ENCODE results near the gene STARD3NL. TPM values are rescaled to one million over a fixed set of nuclear protein-coding genes. Genes with fewer than 3 reads are reported as not detected.

Gene STARD3NL
- total RNA-seq, 2 experiments from 2014 or later, result 16.3 to 21.7 TPM

- intact Hi-C loops (cut with micrococcal nuclease; ENCODE audit: unreplicated experiment), result no loop called here
- Histone ChIP-seq H3K36me3 (ENCODE audit: insufficient read depth, low read length) (no peaks in the 10 kb centered on the region), H3K9me2 (ENCODE audit: insufficient read depth, low read length) (no peaks in the 10 kb centered on the region), H3K79me2 (ENCODE audit: insufficient read depth, low read depth, low read length) (no peaks in the 10 kb centered on the region), H3K27ac (ENCODE audit: low read depth, low read length, poor library complexity, severe bottlenecking) (no peak overlapping the region), H3K4me3 (ENCODE audit: low read depth, low read length, poor library complexity, severe bottlenecking) (no peak overlapping the region), H4K20me1 (ENCODE audit: insufficient read depth, low read length) (no peaks in the 10 kb centered on the region), H3K9me3 (ENCODE audit: low read length) (no peaks in the 10 kb centered on the region), H3K4me2 (ENCODE audit: low read length) (no peak overlapping the region), H2AFZ (ENCODE audit: low read length) (no peak overlapping the region), H3K4me1 (ENCODE audit: insufficient read depth, low read length, poor library complexity, severe bottlenecking) (no peaks in the 10 kb centered on the region)
- BruUV-seq (replicated peaks), result no TSS peak
- TF ChIP-seq EZH2phosphoT487 (IDR thresholded peaks at IDR 0.05; ENCODE audit: borderline replicate concordance, low read depth, low read length), result no peak
- TF ChIP-seq CTCF (conservative IDR thresholded peaks at IDR 0.05; ENCODE audit: low read length), result no peak
- POLR2A ChIA-PET, result no interaction called here
- DNase-seq (ENCODE audit: low spot score), result no peak
- CTCF ChIA-PET (ENCODE audit: unreplicated experiment), result no interaction called here
These were observed 16.0 kb upstream of the STARD3NL start for GRCh38 chr7:38162036-38162435.

- no peak for DNase-seq (ENCODE audit: low spot score)
- H3K9me3 ChIP-seq (ENCODE audit: low read length), result no peaks in the 10 kb centered on the region
- no peaks in the 10 kb centered on the region for H3K36me3 ChIP-seq (ENCODE audit: insufficient read depth, low read length)
- no peaks in the 10 kb centered on the region for H3K4me1 ChIP-seq (ENCODE audit: insufficient read depth, low read length, poor library complexity, severe bottlenecking)
- POLR2A ChIA-PET, result no interaction called here
- no peak overlapping the region for H2AFZ ChIP-seq (ENCODE audit: low read length)
- no peak overlapping the region for H3K4me3 ChIP-seq (ENCODE audit: low read depth, low read length, poor library complexity, severe bottlenecking)
- H3K4me2 ChIP-seq (ENCODE audit: low read length), result no peak overlapping the region
- CTCF ChIA-PET (ENCODE audit: unreplicated experiment), result no interaction called here
- no peak for TF ChIP-seq EZH2phosphoT487 (IDR thresholded peaks at IDR 0.05; ENCODE audit: borderline replicate concordance, low read depth, low read length)
- TF ChIP-seq CTCF (conservative IDR thresholded peaks at IDR 0.05; ENCODE audit: low read length), result no peak
- H3K79me2 ChIP-seq (ENCODE audit: insufficient read depth, low read depth, low read length), result no peaks in the 10 kb centered on the region
- BruUV-seq (replicated peaks), result no TSS peak
- no peak overlapping the region for H3K27ac ChIP-seq (ENCODE audit: low read depth, low read length, poor library complexity, severe bottlenecking)
- H4K20me1 ChIP-seq (ENCODE audit: insufficient read depth, low read length), result no peaks in the 10 kb centered on the region
- H3K9me2 ChIP-seq (ENCODE audit: insufficient read depth, low read length), result no peaks in the 10 kb centered on the region
- intact Hi-C loops (cut with micrococcal nuclease; ENCODE audit: unreplicated experiment), result no loop called here
These were observed 14.4 kb upstream of the STARD3NL start for GRCh38 chr7:38163671-38164070.

- no peaks in the 10 kb centered on the region for H3K9me3 ChIP-seq (ENCODE audit: low read length)
- H3K9me2 ChIP-seq (ENCODE audit: insufficient read depth, low read length), result no peaks in the 10 kb centered on the region
- H3K36me3 ChIP-seq (ENCODE audit: insufficient read depth, low read length), result no peaks in the 10 kb centered on the region
- BruUV-seq (replicated peaks), result no TSS peak
- no peaks in the 10 kb centered on the region for H4K20me1 ChIP-seq (ENCODE audit: insufficient read depth, low read length)
- no peak overlapping the region for H3K4me2 ChIP-seq (ENCODE audit: low read length)
- no peak overlapping the region for H3K4me3 ChIP-seq (ENCODE audit: low read depth, low read length, poor library complexity, severe bottlenecking)
- H3K27ac ChIP-seq (ENCODE audit: low read depth, low read length, poor library complexity, severe bottlenecking), result no peak overlapping the region
- ChIA-PET POLR2A (interaction anchor here (1.6 kb wide), 1 partner anchor 9 kb away, joined by 7 read pairs; the partner anchor contains the start of gene STARD3NL), CTCF (ENCODE audit: unreplicated experiment) (no interaction called here)
- no peaks in the 10 kb centered on the region for H3K4me1 ChIP-seq (ENCODE audit: insufficient read depth, low read length, poor library complexity, severe bottlenecking)
- TF ChIP-seq EZH2phosphoT487 (IDR thresholded peaks at IDR 0.05; ENCODE audit: borderline replicate concordance, low read depth, low read length) (no peak), CTCF (conservative IDR thresholded peaks at IDR 0.05; ENCODE audit: low read length) (no peak)
- no peaks in the 10 kb centered on the region for H3K79me2 ChIP-seq (ENCODE audit: insufficient read depth, low read depth, low read length)
- DNase-seq (ENCODE audit: low spot score), result no peak
- intact Hi-C loops (cut with micrococcal nuclease; ENCODE audit: unreplicated experiment), result no loop called here
- H2AFZ ChIP-seq (ENCODE audit: low read length), result no peak overlapping the region
These were observed 9.0 kb upstream of the STARD3NL start for GRCh38 chr7:38168890-38169570.
